Panc1 (cell line): Measurements from ENCODE around the gene METTL23.

Experiments used
- POLR2AphosphoS5 ChIP-seq: IDR thresholded peaks from 2 replicates; pipeline ENCODE4 v1.6.1; 2012; ENCODE audit warnings: mild to moderate bottlenecking, low read depth, low read length, moderate library complexity
- SIN3A ChIP-seq: IDR thresholded peaks from 2 replicates; pipeline ENCODE4 v1.6.1; 2012; ENCODE audit warnings: low read depth, mild to moderate bottlenecking, low read length, moderate library complexity, borderline replicate concordance; ENCODE audit not compliant: insufficient read depth
- TCF7L2 ChIP-seq: IDR thresholded peaks from 2 replicates; pipeline ENCODE4 v1.6.1; 2011; ENCODE audit warnings: mild to moderate bottlenecking, low read depth, low read length, inconsistent platforms
- TF ChIP-seq, protein P1 (sequence below): fragments of 450-650 bp; IDR thresholded peaks from 2 replicates; pipeline ENCODE4 v1.5.1; 2017; ENCODE audit warnings: mild to moderate bottlenecking
- TF ChIP-seq, protein P2 (sequence below), 2 experiments: IDR thresholded peaks; 2 replicates each; pipeline ENCODE4 v1.6.1; 2011 to 2012; ENCODE audit warnings: low read depth in 2 of 2, control low read depth in 1 of 2, low read length in 1 of 2, mild to moderate bottlenecking in 1 of 2, moderate library complexity in 1 of 2; ENCODE audit not compliant: insufficient read depth in 1 of 2

DNA sequence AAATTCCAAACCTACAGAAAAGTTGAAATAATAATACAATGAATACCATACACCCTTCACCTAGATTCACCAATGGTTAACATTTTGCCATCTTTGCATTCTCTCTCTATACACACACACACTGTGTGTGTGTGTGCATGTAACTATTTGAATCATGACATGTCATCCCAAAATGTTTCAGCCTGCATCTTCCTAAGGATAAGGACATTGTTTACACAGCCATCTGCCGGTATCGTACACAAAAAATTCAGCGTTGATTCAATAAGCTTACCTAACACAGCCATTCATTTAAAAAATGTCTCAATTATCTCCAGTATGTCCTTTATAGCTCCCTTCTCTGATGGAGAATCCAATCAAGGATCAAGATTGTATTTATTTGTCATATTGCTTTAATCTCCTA lies 19.8 kb upstream of the METTL23 start:
- TF ChIP-seq, protein P1, sequence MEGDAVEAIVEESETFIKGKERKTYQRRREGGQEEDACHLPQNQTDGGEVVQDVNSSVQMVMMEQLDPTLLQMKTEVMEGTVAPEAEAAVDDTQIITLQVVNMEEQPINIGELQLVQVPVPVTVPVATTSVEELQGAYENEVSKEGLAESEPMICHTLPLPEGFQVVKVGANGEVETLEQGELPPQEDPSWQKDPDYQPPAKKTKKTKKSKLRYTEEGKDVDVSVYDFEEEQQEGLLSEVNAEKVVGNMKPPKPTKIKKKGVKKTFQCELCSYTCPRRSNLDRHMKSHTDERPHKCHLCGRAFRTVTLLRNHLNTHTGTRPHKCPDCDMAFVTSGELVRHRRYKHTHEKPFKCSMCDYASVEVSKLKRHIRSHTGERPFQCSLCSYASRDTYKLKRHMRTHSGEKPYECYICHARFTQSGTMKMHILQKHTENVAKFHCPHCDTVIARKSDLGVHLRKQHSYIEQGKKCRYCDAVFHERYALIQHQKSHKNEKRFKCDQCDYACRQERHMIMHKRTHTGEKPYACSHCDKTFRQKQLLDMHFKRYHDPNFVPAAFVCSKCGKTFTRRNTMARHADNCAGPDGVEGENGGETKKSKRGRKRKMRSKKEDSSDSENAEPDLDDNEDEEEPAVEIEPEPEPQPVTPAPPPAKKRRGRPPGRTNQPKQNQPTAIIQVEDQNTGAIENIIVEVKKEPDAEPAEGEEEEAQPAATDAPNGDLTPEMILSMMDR, result no peak
- TF ChIP-seq POLR2AphosphoS5 (no peak), SIN3A (no peak), TCF7L2 (no peak)
- TF ChIP-seq, protein P2, sequence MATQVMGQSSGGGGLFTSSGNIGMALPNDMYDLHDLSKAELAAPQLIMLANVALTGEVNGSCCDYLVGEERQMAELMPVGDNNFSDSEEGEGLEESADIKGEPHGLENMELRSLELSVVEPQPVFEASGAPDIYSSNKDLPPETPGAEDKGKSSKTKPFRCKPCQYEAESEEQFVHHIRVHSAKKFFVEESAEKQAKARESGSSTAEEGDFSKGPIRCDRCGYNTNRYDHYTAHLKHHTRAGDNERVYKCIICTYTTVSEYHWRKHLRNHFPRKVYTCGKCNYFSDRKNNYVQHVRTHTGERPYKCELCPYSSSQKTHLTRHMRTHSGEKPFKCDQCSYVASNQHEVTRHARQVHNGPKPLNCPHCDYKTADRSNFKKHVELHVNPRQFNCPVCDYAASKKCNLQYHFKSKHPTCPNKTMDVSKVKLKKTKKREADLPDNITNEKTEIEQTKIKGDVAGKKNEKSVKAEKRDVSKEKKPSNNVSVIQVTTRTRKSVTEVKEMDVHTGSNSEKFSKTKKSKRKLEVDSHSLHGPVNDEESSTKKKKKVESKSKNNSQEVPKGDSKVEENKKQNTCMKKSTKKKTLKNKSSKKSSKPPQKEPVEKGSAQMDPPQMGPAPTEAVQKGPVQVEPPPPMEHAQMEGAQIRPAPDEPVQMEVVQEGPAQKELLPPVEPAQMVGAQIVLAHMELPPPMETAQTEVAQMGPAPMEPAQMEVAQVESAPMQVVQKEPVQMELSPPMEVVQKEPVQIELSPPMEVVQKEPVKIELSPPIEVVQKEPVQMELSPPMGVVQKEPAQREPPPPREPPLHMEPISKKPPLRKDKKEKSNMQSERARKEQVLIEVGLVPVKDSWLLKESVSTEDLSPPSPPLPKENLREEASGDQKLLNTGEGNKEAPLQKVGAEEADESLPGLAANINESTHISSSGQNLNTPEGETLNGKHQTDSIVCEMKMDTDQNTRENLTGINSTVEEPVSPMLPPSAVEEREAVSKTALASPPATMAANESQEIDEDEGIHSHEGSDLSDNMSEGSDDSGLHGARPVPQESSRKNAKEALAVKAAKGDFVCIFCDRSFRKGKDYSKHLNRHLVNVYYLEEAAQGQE (IDR thresholded peaks at IDR 0.05; ENCODE audit: insufficient read depth in 1 of 2, low read depth in 2 of 2, low read length in 1 of 2), result no peak
